LNCaP clone FGC (cell line): ENCODE data around the gene ARFGAP2.
"Not testable (repeated sequence)": the region's sequence is repeated elsewhere in the genome, so short reads cannot be mapped to it uniquely, and the experiment has no call there.

ENCODE experiments used
- DNase-seq: peaks from one replicate; pipeline ENCODE4 v3.0.0-alpha.2; 2011; ENCODE audit warnings: low read depth
- H3K4me3 ChIP-seq: 2 replicates; pipeline ENCODE4 v1.5.1; 2011; ENCODE audit warnings: mild to moderate bottlenecking, low read depth, low read length, control low read depth
- CTCF ChIP-seq: IDR thresholded peaks from 2 replicates; pipeline ENCODE4 v1.5.1; 2012; ENCODE audit warnings: mild to moderate bottlenecking; ENCODE audit not compliant: control insufficient read depth, insufficient read depth; ENCODE audit errors: extremely low read depth

Gene ARFGAP2

DNA sequence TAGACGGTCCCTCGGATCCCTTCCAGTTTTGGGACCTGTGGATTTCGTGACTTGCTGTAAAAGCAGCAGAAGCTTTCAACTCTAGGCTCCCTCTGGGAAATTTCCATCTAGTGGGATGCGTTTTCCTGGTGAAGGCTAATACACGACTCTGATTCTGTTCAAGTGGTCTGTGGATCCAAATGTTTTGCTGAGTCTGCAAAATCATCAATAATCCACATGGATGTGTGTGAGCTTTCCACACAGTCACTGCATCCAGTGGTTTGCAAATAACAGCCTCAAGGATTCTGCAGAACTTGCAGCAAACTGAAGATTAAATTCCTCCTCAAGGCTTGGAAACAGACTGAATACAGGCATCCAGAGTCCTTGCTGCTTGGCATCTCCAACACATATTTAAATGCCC lies 25.9 kb upstream of the ARFGAP2 start:
- no peak overlapping the region for H3K4me3 ChIP-seq
- TF ChIP-seq CTCF = no peak
- DNase-seq = no peak

DNA sequence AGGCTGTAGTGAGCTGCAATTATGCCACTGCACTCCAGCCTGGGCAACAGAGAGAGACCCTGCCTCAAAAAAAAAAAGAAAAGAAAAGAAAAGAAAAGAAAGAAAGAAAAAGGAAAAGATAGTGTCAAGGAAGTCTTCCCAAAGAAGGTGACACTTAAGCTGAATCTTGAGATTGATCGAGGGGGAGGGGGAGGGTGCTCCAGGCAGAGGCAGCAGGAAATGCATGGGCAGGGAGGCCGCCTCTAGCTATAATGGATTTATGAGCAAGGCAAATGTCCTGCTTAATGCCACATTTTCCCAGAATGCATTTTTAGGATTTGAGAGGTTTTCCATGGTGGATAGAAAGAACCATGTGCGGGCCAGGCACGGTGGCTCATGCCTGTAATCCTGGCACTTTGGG lies 24.3 kb upstream of the ARFGAP2 start:
- no peak overlapping the region for H3K4me3 ChIP-seq
- DNase-seq = no peak

GRCh38 chr11:47198161-47198560 lies 21.5 kb upstream of the ARFGAP2 start:
- not testable (repeated sequence) for H3K4me3 ChIP-seq, DNase-seq

More for the DNA sequence above, 24.3 kb upstream of the ARFGAP2 start:
- no peak for TF ChIP-seq CTCF

GRCh38 chr11:47192111-47192510 lies 15.4 kb upstream of the ARFGAP2 start:
- H3K4me3 ChIP-seq = no peak overlapping the region
- no peak for DNase-seq
- no peak for TF ChIP-seq CTCF

DNA sequence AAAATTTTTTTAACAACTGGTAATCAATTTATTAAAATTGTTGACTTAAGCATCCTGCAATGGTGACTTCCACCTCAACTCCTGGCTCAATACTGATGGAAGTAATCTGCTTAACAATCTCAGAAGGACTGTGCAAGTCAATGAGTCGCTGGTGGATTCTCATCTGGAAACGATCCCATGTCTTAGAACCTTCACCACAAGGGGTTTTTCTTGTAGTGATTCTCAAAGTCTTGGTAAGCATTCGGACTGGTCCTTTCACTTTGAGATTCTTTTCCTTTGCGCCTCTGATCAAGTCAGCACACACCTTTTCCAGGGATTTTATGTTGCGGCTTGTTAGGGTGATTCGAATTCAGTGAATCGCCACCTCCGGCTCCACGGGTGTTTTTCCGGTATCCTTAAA lies 14.5 kb upstream of the ARFGAP2 start:
- H3K4me3 ChIP-seq = not testable (repeated sequence)

GRCh38 chr11:47189100-47189834 lies 12.6 kb upstream of the ARFGAP2 start:
- H3K4me3 ChIP-seq = no peak overlapping the region
- DNase-seq = peak; percentile 88
- no peak for TF ChIP-seq CTCF

More for the DNA sequence above, 14.5 kb upstream of the ARFGAP2 start:
- not testable (repeated sequence) for DNase-seq

DNA sequence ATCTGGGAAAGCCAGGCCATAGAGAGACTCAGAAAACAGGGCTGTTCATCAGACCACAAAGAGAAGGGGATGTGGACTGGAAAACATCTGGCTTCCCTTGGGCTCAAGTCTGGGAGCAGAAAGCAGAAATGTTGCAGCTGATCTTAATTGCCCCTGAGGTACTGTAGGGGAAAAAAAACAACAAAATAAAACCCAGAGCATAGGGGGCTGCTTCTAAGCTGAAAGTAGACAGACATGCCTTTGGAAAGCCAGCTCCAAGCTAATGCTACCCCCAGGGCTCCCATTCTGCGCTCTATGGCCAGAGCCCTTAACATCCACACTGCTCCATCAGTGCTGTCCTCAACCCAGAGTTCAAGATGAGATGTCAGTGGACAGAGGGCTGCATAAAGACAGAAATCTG lies 11.6 kb upstream of the ARFGAP2 start:
- DNase-seq = no peak
- H3K4me3 ChIP-seq = no peak overlapping the region
- no peak for TF ChIP-seq CTCF

DNA sequence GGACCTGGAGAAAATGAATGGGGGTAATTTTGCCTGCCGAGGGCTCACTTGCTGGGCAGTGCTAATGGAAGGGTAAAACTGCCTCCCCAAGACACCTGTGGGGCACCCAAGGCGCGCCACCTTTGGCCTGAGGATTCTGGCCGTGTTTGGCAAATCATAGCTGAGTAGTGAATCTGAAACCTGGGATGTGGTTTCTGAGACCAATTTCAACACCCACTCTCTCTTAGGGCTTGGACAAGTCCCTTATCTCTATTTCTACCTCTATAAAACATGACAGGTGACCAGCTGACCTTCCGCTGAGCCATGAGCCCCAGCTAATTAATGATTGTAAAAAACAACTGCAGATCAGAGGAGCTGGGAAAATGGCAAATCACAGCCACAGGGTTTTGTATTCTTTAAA lies 11.0 kb upstream of the ARFGAP2 start:
- no peak for DNase-seq
- no peak for TF ChIP-seq CTCF
- no peak overlapping the region for H3K4me3 ChIP-seq
